Vagina (tissue), 2 donors: ENCODE data around the gene CMIP.

Experiments used
- CTCF ChIP-seq, 3 experiments: fragments of 450-650 bp in 2 of 3; fragments of 200-600 bp in 1 of 3; sonication (generic) in 1 of 3; IDR thresholded peaks; one replicate each; pipeline ENCODE4 v1.5.1; 2017 to 2019; ENCODE audit warnings: antibody characterized with exemption in 3 of 3, mild to moderate bottlenecking in 2 of 3, moderate library complexity in 2 of 3
- POLR2A ChIP-seq, 2 donors: fragments of 450-650 bp; IDR thresholded peaks; one replicate each; pipeline ENCODE4 v1.6.1; 2017; ENCODE audit warnings: antibody characterized with exemption in 2 of 2, mild to moderate bottlenecking in 2 of 2, moderate library complexity in 2 of 2
- POLR2AphosphoS5 ChIP-seq, 2 donors: sonication (generic); formaldehyde crosslinking; IDR thresholded peaks; one replicate each; pipeline ENCODE4 v1.9.0; 2017; ENCODE audit warnings: antibody characterized with exemption in 2 of 2, mild to moderate bottlenecking in 2 of 2, low read depth in 1 of 2; ENCODE audit not compliant: insufficient read depth in 1 of 2

- TF ChIP-seq CTCF (IDR thresholded peaks at IDR 0.05) (no peak), POLR2AphosphoS5 (IDR thresholded peaks at IDR 0.05; ENCODE audit: insufficient read depth in 1 of 2, low read depth in 1 of 2) (no peak), POLR2A (IDR thresholded peaks at IDR 0.05) (no peak)
Measured at GRCh38 chr16:81528256-81528655, 83.6 kb downstream of the CMIP start.
